ENCODE measurements around the gene SLC1A7. TPM values are rescaled to one million over a fixed set of nuclear protein-coding genes. Genes with fewer than 3 reads are reported as not detected.

Gene SLC1A7
- total and polyA plus RNA-seq, 2 experiments from 2014 or later: not detected

DNA sequence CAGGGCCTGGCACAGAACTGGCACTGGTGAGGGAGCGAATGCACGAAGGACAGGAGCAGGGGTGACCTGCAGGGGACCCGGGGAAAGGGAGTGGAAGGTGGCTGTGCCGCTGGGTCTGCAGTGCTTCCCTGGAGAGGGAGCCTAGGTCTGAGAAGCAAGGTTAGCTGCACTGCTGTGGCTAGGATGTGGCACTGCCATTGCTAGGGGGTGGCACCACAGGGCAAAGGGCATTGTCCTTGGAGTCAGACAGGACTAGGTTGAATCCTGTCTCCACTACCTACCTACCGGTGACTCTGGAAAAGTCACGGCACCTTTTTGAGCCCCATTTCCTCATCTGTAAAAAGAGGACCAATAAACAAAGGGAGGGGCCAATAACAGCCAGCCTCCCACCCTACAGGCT, 28.3 kb downstream of the SLC1A7 start:
- no peaks in the 10 kb centered on the region for H3K79me2 ChIP-seq (replicated peaks; ENCODE audit: insufficient read depth)
- H3K4me3 ChIP-seq: no peak overlapping the region
- TF ChIP-seq EZH2 (IDR thresholded peaks at IDR 0.05; ENCODE audit: low read depth, unreplicated experiment) (no peak), POLR2AphosphoS5 (IDR thresholded peaks at IDR 0.05; ENCODE audit: low read depth) (no peak), STAT1 (IDR thresholded peaks at IDR 0.05; ENCODE audit: unreplicated experiment) (no peak), JUNB (IDR thresholded peaks at IDR 0.05; ENCODE audit: unreplicated experiment) (no peak)
- Mint-ChIP-seq H3K36me3 (ENCODE audit: low read depth) (no peaks in the 10 kb centered on the region; the same call in 2 of the 3 replicates), H3K27ac (no peak overlapping the region), H3K4me1 (peaks cover 28% of the 10 kb centered on the region), H3K9me3 (0 out of 3 replicates have a peak, but pooled peaks cover 5% of the 10 kb centered on the region), H3K4me3 (no peak overlapping the region), H3K27me3 (ENCODE audit: insufficient read depth, low read depth, poor library complexity) (peaks cover 6% of the 10 kb centered on the region)
- H3K27me3 ChIP-seq (ENCODE audit: insufficient read depth): no peaks in the 10 kb centered on the region
- H4K20me1 ChIP-seq (replicated peaks; ENCODE audit: insufficient read depth): no peaks in the 10 kb centered on the region
- no peaks in the 10 kb centered on the region for H3K9me2 ChIP-seq (ENCODE audit: insufficient read depth)
- H3K27ac ChIP-seq (ENCODE audit: low read depth): no peak overlapping the region
- H3K4me2 ChIP-seq: no peak overlapping the region
- no peak overlapping the region for H2AFZ ChIP-seq
- H3K4me1 ChIP-seq (ENCODE audit: insufficient read depth): peaks cover 6% of the 10 kb centered on the region
- no peaks in the 10 kb centered on the region for H3K36me3 ChIP-seq (ENCODE audit: insufficient read depth)
- DNase-seq (ENCODE audit: low spot score) (no peak), ATAC-seq (no peak)
- H3F3A ChIP-seq (replicated peaks; ENCODE audit: low read depth): no peaks in the 10 kb centered on the region

DNA sequence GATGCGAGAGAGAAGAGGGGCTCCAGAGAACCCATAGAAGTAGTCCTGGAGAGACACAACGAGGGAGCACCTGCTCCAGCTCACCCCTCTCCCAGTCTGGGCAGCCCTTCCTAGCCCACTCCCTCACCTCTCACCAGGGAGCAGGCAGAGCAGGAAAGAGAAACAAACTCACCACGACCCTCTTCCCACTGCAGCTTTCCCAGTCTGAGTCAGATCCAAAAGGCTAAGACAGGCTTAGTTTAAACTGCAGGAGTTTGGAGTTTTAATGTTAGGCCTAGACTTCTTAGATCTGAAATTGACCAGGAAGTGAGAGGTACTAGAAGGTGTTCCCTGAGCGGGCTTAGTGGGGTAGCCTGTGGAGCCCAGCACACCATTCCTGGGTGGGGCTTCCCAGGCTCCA, 29.6 kb downstream of the SLC1A7 start:
- DNase-seq (ENCODE audit: low spot score) (no peak), ATAC-seq (no peak)
- Mint-ChIP-seq H3K4me3 (no peak overlapping the region), H3K27me3 (ENCODE audit: insufficient read depth, low read depth, poor library complexity) (peaks cover 9% of the 10 kb centered on the region), H3K9me3 (0 out of 3 replicates have a peak, but pooled peaks cover 5% of the 10 kb centered on the region), H3K27ac (no peak overlapping the region), H3K36me3 (ENCODE audit: low read depth) (no peaks in the 10 kb centered on the region; the same call in 2 of the 3 replicates), H3K4me1 (peaks cover 36% of the 10 kb centered on the region)
- peaks cover 15% of the 10 kb centered on the region for H3K4me1 ChIP-seq (ENCODE audit: insufficient read depth)
- no peaks in the 10 kb centered on the region for H3K27me3 ChIP-seq (ENCODE audit: insufficient read depth)
- H3K9me2 ChIP-seq (ENCODE audit: insufficient read depth): no peaks in the 10 kb centered on the region
- H3K36me3 ChIP-seq (ENCODE audit: insufficient read depth): no peaks in the 10 kb centered on the region
- no peak overlapping the region for H2AFZ ChIP-seq
- H3K4me2 ChIP-seq: no peak overlapping the region
- H3K79me2 ChIP-seq (replicated peaks; ENCODE audit: insufficient read depth): no peaks in the 10 kb centered on the region
- H3K4me3 ChIP-seq: no peak overlapping the region
- TF ChIP-seq ZNF114 (CRISPR knock-in tag; IDR thresholded peaks at IDR 0.05) (no peak), JUNB (IDR thresholded peaks at IDR 0.05; ENCODE audit: unreplicated experiment) (no peak), STAT1 (IDR thresholded peaks at IDR 0.05; ENCODE audit: unreplicated experiment) (no peak), EZH2 (IDR thresholded peaks at IDR 0.05; ENCODE audit: low read depth, unreplicated experiment) (no peak), ZNF331 (CRISPR knock-in tag; IDR thresholded peaks at IDR 0.05; ENCODE audit: low read depth) (no peak), POLR2AphosphoS5 (IDR thresholded peaks at IDR 0.05; ENCODE audit: low read depth) (no peak), EZH2phosphoT487 (IDR thresholded peaks at IDR 0.05; ENCODE audit: unreplicated experiment) (no peak), NANOG (IDR thresholded peaks at IDR 0.05; ENCODE audit: borderline replicate concordance) (no peak)
- TF ChIP-seq, protein P1, sequence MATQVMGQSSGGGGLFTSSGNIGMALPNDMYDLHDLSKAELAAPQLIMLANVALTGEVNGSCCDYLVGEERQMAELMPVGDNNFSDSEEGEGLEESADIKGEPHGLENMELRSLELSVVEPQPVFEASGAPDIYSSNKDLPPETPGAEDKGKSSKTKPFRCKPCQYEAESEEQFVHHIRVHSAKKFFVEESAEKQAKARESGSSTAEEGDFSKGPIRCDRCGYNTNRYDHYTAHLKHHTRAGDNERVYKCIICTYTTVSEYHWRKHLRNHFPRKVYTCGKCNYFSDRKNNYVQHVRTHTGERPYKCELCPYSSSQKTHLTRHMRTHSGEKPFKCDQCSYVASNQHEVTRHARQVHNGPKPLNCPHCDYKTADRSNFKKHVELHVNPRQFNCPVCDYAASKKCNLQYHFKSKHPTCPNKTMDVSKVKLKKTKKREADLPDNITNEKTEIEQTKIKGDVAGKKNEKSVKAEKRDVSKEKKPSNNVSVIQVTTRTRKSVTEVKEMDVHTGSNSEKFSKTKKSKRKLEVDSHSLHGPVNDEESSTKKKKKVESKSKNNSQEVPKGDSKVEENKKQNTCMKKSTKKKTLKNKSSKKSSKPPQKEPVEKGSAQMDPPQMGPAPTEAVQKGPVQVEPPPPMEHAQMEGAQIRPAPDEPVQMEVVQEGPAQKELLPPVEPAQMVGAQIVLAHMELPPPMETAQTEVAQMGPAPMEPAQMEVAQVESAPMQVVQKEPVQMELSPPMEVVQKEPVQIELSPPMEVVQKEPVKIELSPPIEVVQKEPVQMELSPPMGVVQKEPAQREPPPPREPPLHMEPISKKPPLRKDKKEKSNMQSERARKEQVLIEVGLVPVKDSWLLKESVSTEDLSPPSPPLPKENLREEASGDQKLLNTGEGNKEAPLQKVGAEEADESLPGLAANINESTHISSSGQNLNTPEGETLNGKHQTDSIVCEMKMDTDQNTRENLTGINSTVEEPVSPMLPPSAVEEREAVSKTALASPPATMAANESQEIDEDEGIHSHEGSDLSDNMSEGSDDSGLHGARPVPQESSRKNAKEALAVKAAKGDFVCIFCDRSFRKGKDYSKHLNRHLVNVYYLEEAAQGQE (IDR thresholded peaks at IDR 0.05; ENCODE audit: unreplicated experiment): no peak
- TF ChIP-seq, protein P2, sequence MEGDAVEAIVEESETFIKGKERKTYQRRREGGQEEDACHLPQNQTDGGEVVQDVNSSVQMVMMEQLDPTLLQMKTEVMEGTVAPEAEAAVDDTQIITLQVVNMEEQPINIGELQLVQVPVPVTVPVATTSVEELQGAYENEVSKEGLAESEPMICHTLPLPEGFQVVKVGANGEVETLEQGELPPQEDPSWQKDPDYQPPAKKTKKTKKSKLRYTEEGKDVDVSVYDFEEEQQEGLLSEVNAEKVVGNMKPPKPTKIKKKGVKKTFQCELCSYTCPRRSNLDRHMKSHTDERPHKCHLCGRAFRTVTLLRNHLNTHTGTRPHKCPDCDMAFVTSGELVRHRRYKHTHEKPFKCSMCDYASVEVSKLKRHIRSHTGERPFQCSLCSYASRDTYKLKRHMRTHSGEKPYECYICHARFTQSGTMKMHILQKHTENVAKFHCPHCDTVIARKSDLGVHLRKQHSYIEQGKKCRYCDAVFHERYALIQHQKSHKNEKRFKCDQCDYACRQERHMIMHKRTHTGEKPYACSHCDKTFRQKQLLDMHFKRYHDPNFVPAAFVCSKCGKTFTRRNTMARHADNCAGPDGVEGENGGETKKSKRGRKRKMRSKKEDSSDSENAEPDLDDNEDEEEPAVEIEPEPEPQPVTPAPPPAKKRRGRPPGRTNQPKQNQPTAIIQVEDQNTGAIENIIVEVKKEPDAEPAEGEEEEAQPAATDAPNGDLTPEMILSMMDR (conservative IDR thresholded peaks at IDR 0.05; ENCODE audit: low read depth in 2 of 2): no peak
- TF ChIP-seq, protein P3, sequence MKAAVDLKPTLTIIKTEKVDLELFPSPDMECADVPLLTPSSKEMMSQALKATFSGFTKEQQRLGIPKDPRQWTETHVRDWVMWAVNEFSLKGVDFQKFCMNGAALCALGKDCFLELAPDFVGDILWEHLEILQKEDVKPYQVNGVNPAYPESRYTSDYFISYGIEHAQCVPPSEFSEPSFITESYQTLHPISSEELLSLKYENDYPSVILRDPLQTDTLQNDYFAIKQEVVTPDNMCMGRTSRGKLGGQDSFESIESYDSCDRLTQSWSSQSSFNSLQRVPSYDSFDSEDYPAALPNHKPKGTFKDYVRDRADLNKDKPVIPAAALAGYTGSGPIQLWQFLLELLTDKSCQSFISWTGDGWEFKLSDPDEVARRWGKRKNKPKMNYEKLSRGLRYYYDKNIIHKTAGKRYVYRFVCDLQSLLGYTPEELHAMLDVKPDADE (IDR thresholded peaks at IDR 0.05): no peak
- H4K20me1 ChIP-seq (replicated peaks; ENCODE audit: insufficient read depth): no peaks in the 10 kb centered on the region
- H3K27ac ChIP-seq (ENCODE audit: low read depth): no peak overlapping the region
- H3F3A ChIP-seq (replicated peaks; ENCODE audit: low read depth): no peaks in the 10 kb centered on the region
